HG03159 (cell line): ENCODE data around the gene NME3.

Experiments used
- ATAC-seq: cut with Tn5 transposase; IDR thresholded peaks from one replicate; pipeline ENCODE4 v1.9.1; 2021; ENCODE audit warnings: mild to moderate bottlenecking, moderate library complexity; ENCODE audit not compliant: unreplicated experiment

The NME3 gene

DNA sequence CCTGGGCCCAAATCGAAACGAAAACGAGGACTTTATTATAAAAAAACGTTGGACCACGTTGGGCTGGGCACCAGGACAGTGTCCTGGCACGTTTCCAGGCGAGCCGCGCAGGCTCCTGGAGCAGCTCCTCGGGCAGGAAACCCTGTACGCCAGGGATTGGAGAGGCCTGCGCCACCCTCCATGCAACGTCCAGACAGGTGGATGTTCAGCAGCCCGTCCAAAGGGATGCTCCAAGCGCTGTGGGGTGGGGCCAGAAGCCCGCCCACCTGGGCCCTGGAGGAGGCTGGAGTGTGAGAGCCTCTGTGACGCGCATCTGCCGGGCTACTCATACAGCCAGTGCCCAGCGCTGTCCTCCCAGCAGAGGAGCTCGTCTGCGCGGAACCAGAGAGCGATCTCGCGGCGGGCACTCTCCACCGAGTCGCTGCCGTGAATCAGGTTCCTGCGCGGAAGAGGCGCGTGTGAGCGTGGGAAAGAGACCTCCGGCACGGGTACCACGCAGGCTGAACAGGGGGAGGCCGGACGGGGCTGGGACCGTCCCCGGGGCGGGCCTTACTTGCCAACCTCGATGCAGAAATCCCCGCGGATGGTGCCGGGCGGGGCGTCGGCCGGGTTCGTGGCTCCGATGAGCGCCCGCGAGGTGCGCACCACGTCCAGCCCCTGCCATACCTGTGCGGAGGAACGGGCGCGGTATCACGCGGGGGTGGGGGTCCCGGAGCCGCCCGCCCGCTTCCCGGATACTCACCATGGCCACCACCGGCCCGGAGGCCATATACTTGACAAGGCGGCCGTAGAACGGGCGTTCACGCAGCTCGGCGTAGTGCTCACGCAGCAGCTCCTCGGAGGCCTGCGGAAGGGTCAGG lies 785 bp downstream of the NME3 start:
- ATAC-seq: no peak

DNA sequence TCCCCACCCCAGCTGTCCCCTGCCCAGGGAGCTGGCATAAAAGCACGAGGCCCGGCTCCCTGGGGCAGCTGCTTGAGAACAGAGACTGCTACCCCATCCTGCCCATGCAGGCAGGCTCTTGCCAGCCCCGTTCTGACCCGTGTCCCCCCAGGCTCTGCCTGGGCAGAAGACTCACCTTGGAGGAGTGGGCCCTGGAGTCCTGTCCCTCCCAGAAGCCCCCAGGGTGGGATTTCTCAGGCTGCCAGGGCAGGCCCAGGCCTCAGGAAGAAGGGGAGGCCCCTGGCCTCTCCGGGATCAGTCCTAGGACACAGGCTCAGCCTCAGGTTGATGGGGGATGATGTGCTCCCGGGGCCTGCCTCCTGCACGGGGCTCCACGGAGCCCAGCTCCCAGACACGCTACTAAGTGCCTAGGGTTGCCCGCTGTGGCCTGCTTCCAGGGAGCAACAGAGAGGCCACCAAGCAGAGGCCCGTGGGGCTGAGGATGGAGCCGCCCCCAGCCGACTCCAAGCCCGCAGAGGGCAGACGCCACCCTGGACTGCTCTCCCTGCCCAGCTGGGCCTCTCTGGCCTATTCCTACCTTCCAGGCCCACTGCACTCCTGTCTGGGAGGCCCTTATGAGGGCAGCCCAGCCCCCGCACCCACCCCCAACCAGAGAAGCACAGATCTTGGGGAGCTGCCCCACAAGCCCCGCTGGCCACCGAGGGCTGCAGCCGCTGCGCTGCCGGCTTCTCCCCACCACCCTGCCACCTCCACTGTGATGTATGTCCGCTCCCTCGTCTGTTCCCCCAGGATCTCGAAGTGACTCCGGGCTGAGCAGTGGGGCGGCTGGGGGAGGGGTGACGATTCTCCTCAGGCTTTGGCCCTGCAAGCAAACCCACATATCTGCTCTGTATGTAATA lies 1.7 kb downstream of the NME3 start:
- ATAC-seq: no peak

GRCh38 chr16:1768767-1769401 lies 2.5 kb downstream of the NME3 start:
- no peak for ATAC-seq

- no peak for ATAC-seq
These were observed 3.1 kb downstream of the NME3 start for GRCh38 chr16:1768061-1768766.

GRCh38 chr16:1767116-1767994 lies 4.0 kb downstream of the NME3 start:
- ATAC-seq: no peak

GRCh38 chr16:1766701-1767100 lies 4.6 kb downstream of the NME3 start:
- ATAC-seq: no peak

DNA sequence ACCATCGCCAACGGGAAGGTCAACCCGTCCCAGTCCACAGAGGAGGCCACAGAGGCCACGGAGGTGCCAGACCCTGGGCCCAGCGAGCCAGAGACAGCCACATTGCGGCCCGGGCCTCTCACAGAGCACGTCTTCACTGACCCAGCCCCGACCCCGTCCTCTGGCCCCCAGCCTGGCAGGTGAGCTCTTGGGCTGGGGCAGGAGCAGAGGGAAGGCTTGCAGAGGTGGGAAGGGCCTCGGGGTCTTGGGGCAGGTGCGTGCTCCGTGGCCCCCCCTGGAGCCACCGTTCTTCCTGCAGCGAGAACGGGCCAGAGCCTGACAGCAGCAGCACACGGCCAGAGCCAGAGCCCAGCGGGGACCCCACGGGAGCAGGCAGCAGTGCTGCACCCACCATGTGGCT lies 5.1 kb downstream of the NME3 start:
- no peak for ATAC-seq

DNA sequence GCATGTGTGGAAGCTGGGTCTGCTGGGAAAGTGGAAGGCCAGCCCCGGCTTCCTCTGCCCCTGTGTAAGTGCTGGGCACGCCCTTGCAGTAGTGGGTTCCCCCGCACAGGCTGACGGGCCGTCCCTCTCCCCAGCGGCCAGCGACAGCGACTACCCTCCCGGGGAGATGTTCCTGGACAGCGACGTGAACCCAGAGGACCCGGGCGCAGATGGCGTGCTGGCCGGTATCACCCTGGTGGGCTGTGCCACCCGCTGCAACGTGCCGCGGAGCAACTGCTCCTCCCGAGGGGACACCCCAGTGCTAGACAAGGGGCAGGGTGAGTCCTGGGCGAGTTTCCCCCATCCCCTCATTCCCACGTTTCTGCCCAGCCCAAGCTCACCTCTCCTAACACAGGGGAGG lies 5.5 kb downstream of the NME3 start:
- ATAC-seq: no peak

- no peak for ATAC-seq
These were observed 6.4 kb downstream of the NME3 start for GRCh38 chr16:1764971-1765370.

DNA sequence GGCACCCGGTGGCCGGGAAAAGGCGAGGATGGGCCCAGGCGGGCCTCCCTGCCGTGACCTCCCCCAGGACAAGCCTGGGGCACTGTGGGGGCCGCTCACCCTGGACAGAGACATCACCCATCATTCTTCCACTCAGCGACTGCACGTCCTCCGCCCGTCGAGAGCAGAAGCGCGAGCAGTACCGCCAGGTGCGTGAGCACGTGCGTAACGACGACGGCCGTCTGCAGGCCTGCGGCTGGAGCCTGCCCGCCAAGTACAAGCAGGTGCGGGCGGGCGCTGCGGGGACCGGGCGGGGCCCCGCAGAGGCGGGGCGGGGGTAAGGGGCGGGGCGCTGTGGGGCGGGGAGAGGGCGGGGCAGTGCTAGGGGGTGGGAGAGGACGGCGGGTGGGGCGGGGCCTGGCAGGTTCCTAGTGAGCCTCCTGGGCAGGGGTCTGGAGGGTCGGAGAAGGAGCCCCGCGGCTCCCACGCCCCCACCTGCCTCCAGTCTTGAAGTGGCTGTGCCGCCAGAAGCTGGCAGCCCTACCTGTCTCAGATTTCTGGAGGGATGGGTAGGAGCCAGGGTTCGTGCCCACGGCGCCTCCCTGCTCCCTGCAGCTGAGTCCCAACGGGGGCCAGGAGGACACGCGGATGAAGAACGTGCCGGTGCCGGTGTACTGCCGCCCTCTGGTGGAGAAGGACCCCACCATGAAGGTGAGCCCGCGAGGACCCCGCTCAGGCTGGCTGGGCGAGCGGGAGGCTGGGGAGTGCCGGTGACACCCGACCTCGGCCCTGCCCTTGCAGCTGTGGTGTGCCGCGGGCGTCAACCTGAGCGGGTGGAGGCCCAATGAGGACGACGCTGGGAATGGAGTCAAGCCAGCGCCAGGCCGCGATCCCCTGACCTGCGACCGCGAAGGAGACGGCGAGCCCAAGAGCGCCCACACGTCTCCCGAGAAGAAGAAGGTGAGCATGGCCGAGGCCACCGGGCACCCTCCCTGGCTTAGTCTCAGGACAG lies 7.5 kb downstream of the NME3 start:
- no peak for ATAC-seq

DNA sequence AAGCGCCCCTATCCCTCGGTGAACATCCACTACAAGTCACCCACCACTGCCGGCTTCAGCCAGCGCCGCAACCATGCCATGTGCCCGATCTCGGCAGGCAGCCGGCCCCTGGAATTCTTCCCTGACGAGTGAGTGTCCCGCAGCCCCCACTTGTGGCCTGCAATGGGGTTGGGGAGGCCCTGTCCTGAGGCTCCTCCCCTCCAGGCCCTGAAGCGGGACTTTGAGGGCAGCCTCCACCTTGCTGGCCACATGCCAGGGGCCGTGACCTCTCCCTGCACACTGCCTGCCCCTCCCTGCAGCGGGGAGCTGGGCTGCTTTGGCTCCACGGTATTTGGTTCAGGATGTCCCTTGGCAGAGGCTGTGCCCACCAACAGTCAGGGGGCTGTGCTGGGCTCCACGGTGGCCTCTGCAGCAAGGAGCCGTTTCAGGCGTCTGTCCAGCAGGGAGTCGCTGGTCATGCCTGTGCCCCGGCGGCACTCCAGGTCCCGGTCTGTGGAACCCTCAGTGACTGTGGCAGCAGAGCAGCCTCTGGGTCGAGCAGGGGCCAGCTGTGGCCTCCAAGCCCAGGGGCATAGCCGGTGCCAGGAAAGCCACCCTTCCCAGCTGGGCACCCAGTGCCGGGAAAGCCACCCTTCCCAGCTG lies 8.3 kb downstream of the NME3 start:
- no peak for ATAC-seq

GRCh38 chr16:1762196-1762878 lies 9.0 kb downstream of the NME3 start:
- ATAC-seq: no peak

DNA sequence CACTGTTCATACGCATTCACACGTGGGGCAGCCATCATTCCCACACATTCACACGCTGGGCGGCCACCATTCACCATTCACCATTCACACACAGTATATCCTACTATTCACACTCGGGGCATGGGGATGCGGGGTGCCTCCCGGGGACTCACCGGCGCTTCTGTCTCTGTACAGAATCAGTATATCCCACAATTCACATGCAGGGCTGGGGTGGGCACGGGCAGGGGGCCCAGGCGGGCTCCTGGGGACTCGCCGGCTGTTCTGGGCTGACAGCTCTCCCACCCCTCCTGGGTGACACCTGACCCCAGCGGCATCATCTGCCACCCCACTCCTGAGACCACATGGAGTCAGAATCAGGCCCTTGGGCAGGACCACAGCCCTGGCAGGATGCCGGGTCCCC lies 9.6 kb downstream of the NME3 start:
- no peak for ATAC-seq

GRCh38 chr16:1760911-1761310 lies 10.4 kb downstream of the NME3 start:
- ATAC-seq: no peak

GRCh38 chr16:1759511-1759910 lies 11.8 kb downstream of the NME3 start:
- no peak for ATAC-seq

DNA sequence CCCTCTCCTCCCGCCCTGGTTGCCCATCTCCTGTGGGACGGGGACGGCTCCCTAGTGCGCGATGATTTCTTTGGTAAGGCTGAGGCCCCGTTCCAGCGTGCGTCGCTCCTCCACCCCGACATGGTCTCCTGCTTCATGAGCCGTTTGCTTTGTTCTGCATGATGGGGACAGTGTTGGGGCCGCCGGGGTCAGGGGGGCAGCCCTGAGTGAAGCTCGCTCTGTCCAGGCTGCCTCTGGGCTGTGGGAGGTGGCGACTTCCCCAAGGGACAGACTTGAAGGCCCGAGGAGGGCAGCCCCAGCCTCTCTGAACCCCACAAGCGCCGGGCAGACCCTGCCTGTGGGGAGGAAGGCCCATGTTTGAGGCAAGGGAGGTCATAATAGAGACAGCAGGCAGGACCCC lies 12.4 kb downstream of the NME3 start:
- ATAC-seq: no peak

DNA sequence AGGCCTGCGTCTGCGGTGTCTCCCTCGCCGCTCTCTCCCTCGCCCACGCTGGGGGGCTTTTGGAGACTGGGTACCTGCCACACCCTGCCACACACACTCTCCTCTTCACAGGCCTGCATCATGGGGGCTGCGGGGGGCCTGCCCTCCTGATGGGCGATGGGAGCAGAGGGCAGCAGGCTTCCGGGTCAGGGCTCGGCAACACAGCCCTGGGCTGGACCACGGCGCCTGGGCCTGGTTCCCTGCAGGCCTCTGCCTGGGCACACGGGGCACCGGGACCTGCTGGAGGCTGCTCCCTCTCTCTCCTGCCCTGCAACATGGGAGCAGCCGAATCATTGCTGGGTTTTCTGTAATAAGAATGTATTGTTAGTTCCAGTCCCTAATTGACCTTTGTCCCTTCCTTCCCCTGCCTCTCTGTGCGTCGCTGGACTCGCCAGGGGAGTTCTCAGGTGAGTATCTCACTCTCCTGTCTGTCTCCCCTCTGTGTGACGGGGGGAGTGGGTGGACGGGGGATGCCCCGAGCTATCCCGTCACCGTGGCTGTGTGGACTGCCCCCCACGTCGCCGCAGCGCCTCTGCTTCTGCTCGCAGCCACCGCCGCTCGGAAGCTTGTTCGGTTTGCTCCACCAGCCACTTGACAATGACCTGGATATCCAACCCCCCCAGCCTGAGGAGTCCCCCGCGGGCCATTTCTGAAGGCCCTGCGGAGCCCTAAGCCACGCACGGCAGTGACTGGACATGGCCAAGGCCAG lies 13.5 kb downstream of the NME3 start:
- ATAC-seq: no peak
